ENCODE results near the gene FSTL4. TPM values are rescaled to one million over a fixed set of nuclear protein-coding genes. Genes with fewer than 3 reads are reported as not detected.

FSTL4 gene
- total and polyA plus RNA-seq, 4 donors, result 0.42 TPM; not detected in 3

- DNase-seq (no peak), ATAC-seq (ENCODE audit: low FRiP score) (no peak)
- no peaks in the 10 kb centered on the region for H3K27me3 ChIP-seq (ENCODE audit: control insufficient read depth in 1 of 2, insufficient read depth in 2 of 2, low read length in 1 of 2)
- H3K4me3 ChIP-seq (ENCODE audit: low read length in 2 of 2), result no peak overlapping the region
- H3K9me3 ChIP-seq (ENCODE audit: control insufficient read depth, low read length), result peaks cover 1% of the 10 kb centered on the region
- H3K27ac ChIP-seq (ENCODE audit: low read depth in 1 of 2, low read length in 2 of 2), result no peak overlapping the region
- no peaks in the 10 kb centered on the region for H3K36me3 ChIP-seq (ENCODE audit: control insufficient read depth in 1 of 2, insufficient read depth in 2 of 2, low read length in 1 of 2)
- 89 to 91% methylated on average over 4 of the region's 4 CpGs for WGBS, 2 donors
- H3K4me1 ChIP-seq (ENCODE audit: control insufficient read depth in 1 of 2, insufficient read depth in 2 of 2, low read length in 2 of 2), result no peaks in the 10 kb centered on the region
- intact Hi-C loops (cut with DNase I), result no loop called here
These were observed 31.0 kb upstream of the FSTL4 start for GRCh38 chr5:133643365-133643764.

DNA sequence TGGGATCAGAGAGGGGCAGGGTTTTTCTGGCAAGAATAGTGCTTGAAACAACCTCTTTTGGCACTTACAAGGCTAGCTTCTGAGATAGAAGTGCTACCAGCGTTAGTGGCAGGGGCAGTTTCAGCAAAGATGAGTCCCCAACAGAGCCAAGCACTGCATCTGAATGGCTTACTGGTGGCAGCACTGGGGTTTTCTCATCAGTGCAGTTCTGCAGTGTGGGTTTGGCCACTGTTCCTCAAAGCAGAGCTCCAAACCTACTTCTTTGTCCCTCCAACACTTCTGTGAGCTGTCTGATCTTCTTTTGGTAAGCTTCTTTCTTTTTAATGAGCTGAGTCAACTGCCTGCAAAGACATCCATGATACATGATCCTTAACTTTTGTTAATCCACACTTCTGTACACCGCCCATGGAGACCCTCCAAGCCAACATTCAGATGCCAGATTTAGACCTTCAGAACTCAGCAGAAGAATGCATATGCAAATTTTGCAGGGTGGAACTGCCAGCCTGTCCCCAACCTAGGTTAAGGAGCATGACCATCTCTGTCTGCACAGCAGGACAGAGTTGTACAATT lies 29.9 kb upstream of the FSTL4 start:
- no peak overlapping the region for H3K4me3 ChIP-seq (ENCODE audit: low read length in 2 of 2)
- no peak overlapping the region for H3K27ac ChIP-seq (ENCODE audit: low read depth in 1 of 2, low read length in 2 of 2)
- no peaks in the 10 kb centered on the region for H3K36me3 ChIP-seq (ENCODE audit: control insufficient read depth in 1 of 2, insufficient read depth in 2 of 2, low read length in 1 of 2)
- 70 to 74% methylated on average over 2 of the region's 2 CpGs for WGBS, 2 donors
- H3K4me1 ChIP-seq (ENCODE audit: control insufficient read depth in 1 of 2, insufficient read depth in 2 of 2, low read length in 2 of 2), result no peaks in the 10 kb centered on the region
- DNase-seq (no peak), ATAC-seq (ENCODE audit: low FRiP score) (no peak)
- no peaks in the 10 kb centered on the region for H3K27me3 ChIP-seq (ENCODE audit: control insufficient read depth in 1 of 2, insufficient read depth in 2 of 2, low read length in 1 of 2)
- peaks cover 1% of the 10 kb centered on the region for H3K9me3 ChIP-seq (ENCODE audit: control insufficient read depth, low read length)
- intact Hi-C loops (cut with DNase I), result no loop called here

DNA sequence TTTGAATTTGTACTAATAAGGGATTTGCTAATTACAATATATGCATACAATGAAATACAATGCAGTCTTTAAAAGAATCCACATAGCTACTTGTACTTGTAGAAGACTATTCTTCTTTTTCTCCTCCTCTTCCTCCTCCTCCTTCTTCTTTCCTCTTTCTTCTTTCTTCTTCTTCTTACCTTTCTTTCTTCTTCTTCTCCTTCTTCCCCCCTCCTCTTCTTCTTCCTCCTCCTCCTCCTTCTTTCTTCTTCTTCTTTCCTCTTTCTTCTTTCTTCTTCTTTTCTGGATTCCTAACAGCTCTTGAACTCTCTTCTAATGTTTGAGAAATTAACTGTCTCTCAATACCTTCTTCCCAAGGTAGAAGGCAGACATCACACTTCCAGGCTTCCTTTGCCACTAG lies 29.3 kb upstream of the FSTL4 start:
- DNase-seq (no peak), ATAC-seq (ENCODE audit: low FRiP score) (no peak)
- Histone ChIP-seq H3K4me3 (ENCODE audit: low read length in 2 of 2) (no peak overlapping the region), H3K9me3 (ENCODE audit: control insufficient read depth, low read length) (peaks cover 1% of the 10 kb centered on the region), H3K4me1 (ENCODE audit: control insufficient read depth in 1 of 2, insufficient read depth in 2 of 2, low read length in 2 of 2) (no peaks in the 10 kb centered on the region), H3K36me3 (ENCODE audit: control insufficient read depth in 1 of 2, insufficient read depth in 2 of 2, low read length in 1 of 2) (no peaks in the 10 kb centered on the region), H3K27ac (ENCODE audit: low read depth in 1 of 2, low read length in 2 of 2) (no peak overlapping the region), H3K27me3 (ENCODE audit: control insufficient read depth in 1 of 2, insufficient read depth in 2 of 2, low read length in 1 of 2) (no peaks in the 10 kb centered on the region)
- intact Hi-C loops (cut with DNase I), result no loop called here

DNA sequence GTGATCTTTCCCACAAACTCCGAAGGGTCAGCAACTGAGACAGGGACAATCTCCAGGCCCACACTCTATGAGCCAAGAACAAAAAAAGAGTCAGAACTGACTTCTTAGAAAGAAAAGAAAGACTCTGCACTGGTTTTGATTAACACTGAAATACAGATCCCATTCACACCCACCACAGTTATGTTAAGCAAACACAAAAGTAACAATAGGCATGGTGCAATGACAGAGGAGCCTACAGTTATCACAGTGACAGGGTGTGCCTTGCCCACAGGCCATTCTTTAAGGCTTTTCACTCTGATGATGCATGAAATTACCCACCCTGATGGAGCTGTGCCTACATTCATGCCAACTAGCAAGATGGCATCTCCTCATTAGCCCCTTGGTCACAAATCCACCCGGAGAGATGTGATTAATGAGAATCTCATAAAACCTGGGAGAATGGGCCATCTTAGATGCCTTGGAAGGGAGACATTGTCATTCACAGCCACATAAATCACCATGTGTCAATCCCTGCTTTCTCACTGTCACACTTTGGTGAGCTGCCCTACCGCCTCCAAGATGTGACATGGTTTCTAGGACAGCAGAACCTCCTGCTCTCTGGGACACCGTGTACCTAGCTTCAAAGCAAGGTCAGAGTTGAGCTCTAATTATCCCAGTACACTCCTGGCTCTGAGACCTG lies 27.6 kb upstream of the FSTL4 start:
- no peak for ATAC-seq (ENCODE audit: low FRiP score)
- no peak for DNase-seq
- Histone ChIP-seq H3K27ac (ENCODE audit: low read depth in 1 of 2, low read length in 2 of 2) (no peak overlapping the region), H3K27me3 (ENCODE audit: control insufficient read depth in 1 of 2, insufficient read depth in 2 of 2, low read length in 1 of 2) (no peaks in the 10 kb centered on the region), H3K36me3 (ENCODE audit: control insufficient read depth in 1 of 2, insufficient read depth in 2 of 2, low read length in 1 of 2) (no peaks in the 10 kb centered on the region), H3K4me1 (ENCODE audit: control insufficient read depth in 1 of 2, insufficient read depth in 2 of 2, low read length in 2 of 2) (no peaks in the 10 kb centered on the region), H3K9me3 (ENCODE audit: control insufficient read depth, low read length) (peaks cover 1% of the 10 kb centered on the region), H3K4me3 (ENCODE audit: low read length in 2 of 2) (no peak overlapping the region)
- 56 to 63% methylated on average over 4 of the region's 4 CpGs for WGBS, 2 donors
- intact Hi-C loops (cut with DNase I), result no loop called here

DNA sequence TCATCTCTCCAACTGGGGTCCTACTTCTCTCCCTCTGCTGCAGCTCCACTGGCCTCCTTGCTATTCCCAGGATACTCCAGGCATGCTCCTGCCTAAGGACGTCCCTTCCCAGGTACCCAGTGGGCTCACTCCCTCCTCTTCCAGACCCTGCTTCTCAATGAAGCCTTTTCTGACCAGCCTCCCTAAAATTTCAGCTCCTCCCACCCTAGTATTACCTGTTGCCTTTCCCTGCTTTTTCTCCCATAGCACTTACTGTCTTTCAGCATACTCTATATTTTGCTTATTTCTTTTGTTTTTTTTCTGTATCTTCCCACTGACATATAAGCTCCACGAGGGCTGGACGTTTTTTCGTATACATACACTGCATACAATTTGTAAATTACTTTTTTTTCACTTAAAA lies 26.1 kb upstream of the FSTL4 start:
- Histone ChIP-seq H3K9me3 (ENCODE audit: control insufficient read depth, low read length) (peaks cover 1% of the 10 kb centered on the region), H3K27me3 (ENCODE audit: control insufficient read depth in 1 of 2, insufficient read depth in 2 of 2, low read length in 1 of 2) (no peaks in the 10 kb centered on the region), H3K36me3 (ENCODE audit: control insufficient read depth in 1 of 2, insufficient read depth in 2 of 2, low read length in 1 of 2) (no peaks in the 10 kb centered on the region), H3K27ac (ENCODE audit: low read depth in 1 of 2, low read length in 2 of 2) (no peak overlapping the region), H3K4me1 (ENCODE audit: control insufficient read depth in 1 of 2, insufficient read depth in 2 of 2, low read length in 2 of 2) (no peaks in the 10 kb centered on the region), H3K4me3 (ENCODE audit: low read length in 2 of 2) (no peak overlapping the region)
- DNase-seq, result no peak
- WGBS, 2 donors, result 40 to 52% methylated on average over 4 of the region's 4 CpGs
- no peak for ATAC-seq (ENCODE audit: low FRiP score)
- intact Hi-C loops (cut with DNase I), result no loop called here

- DNase-seq, result no peak
- no peaks in the 10 kb centered on the region for H3K4me1 ChIP-seq (ENCODE audit: control insufficient read depth in 1 of 2, insufficient read depth in 2 of 2, low read length in 2 of 2)
- intact Hi-C loops (cut with DNase I), result no loop called here
- ATAC-seq (ENCODE audit: low FRiP score), result no peak
- no peak overlapping the region for H3K4me3 ChIP-seq (ENCODE audit: low read length in 2 of 2)
- 49 to 57% methylated on average over 2 of the region's 2 CpGs for WGBS, 2 donors
- no peak overlapping the region for H3K27ac ChIP-seq (ENCODE audit: low read depth in 1 of 2, low read length in 2 of 2)
- no peaks in the 10 kb centered on the region for H3K27me3 ChIP-seq (ENCODE audit: control insufficient read depth in 1 of 2, insufficient read depth in 2 of 2, low read length in 1 of 2)
- H3K36me3 ChIP-seq (ENCODE audit: control insufficient read depth in 1 of 2, insufficient read depth in 2 of 2, low read length in 1 of 2), result no peaks in the 10 kb centered on the region
- peaks cover 1% of the 10 kb centered on the region for H3K9me3 ChIP-seq (ENCODE audit: control insufficient read depth, low read length)
These were observed 24.9 kb upstream of the FSTL4 start for GRCh38 chr5:133637206-133637605.

GRCh38 chr5:133635051-133635450 lies 22.7 kb upstream of the FSTL4 start:
- ATAC-seq (ENCODE audit: low FRiP score) (no peak), DNase-seq (no peak)
- Histone ChIP-seq H3K27ac (ENCODE audit: low read depth in 1 of 2, low read length in 2 of 2) (no peak overlapping the region), H3K27me3 (ENCODE audit: control insufficient read depth in 1 of 2, insufficient read depth in 2 of 2, low read length in 1 of 2) (no peaks in the 10 kb centered on the region), H3K36me3 (ENCODE audit: control insufficient read depth in 1 of 2, insufficient read depth in 2 of 2, low read length in 1 of 2) (no peaks in the 10 kb centered on the region), H3K9me3 (ENCODE audit: control insufficient read depth, low read length) (peaks cover 1% of the 10 kb centered on the region), H3K4me3 (ENCODE audit: low read length in 2 of 2) (no peak overlapping the region), H3K4me1 (ENCODE audit: control insufficient read depth in 1 of 2, insufficient read depth in 2 of 2, low read length in 2 of 2) (no peaks in the 10 kb centered on the region)
- WGBS, 2 donors, result 0 to 62% methylated on average over 1 of the region's 1 CpG
- intact Hi-C loops (cut with DNase I), result no loop called here

DNA sequence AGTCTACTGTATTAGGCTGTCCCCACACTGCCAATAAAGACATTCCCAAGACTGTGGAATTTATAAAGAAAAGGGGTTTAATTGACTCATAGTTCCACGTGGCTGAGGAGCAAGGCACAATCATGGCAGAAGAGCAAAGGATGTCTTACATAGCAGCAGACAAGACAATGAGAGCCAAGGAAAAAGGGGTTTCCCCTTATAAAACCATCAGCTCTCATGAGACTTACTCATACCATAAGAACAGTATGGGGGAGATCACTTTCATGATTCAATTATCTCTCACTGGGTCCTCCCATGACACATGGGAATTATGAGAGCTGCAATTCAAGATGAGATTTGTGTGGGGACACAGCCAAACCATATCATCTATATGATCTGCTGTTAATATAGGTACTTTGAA lies 14.8 kb upstream of the FSTL4 start:
- ATAC-seq (ENCODE audit: low FRiP score) (no peak), DNase-seq (no peak)
- no peaks in the 10 kb centered on the region for H3K36me3 ChIP-seq (ENCODE audit: control insufficient read depth in 1 of 2, insufficient read depth in 2 of 2, low read length in 1 of 2)
- WGBS, 2 donors, result 17 to 43% methylated on average over 1 of the region's 1 CpG
- no peak overlapping the region for H3K4me3 ChIP-seq (ENCODE audit: low read length in 2 of 2)
- intact Hi-C loops (cut with DNase I), result no loop called here
- no peaks in the 10 kb centered on the region for H3K4me1 ChIP-seq (ENCODE audit: control insufficient read depth in 1 of 2, insufficient read depth in 2 of 2, low read length in 2 of 2)
- H3K9me3 ChIP-seq (ENCODE audit: control insufficient read depth, low read length), result no peaks in the 10 kb centered on the region
- no peaks in the 10 kb centered on the region for H3K27me3 ChIP-seq (ENCODE audit: control insufficient read depth in 1 of 2, insufficient read depth in 2 of 2, low read length in 1 of 2)
- H3K27ac ChIP-seq (ENCODE audit: low read depth in 1 of 2, low read length in 2 of 2), result no peak overlapping the region

DNA sequence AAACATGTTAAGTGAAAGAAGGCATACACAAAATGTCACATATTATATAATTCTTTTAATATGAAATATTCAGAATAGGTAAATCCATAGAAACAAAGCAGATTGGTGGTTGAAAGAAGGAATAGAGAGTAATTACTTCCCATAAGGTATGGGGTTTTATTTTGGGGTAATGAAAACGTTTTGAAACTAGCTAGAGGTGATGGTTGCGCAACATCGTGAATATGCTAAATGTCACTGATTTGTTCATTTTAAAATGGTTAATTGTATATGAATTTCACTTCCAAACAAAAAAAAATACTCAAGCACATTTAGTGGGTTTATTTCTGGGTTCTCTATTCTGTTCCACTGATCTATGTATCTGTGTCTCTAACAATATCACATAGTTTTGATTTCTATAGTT lies 12.0 kb upstream of the FSTL4 start:
- 63 to 68% methylated on average over 3 of the region's 3 CpGs for WGBS, 2 donors
- no peak for DNase-seq
- H3K36me3 ChIP-seq (ENCODE audit: control insufficient read depth in 1 of 2, insufficient read depth in 2 of 2, low read length in 1 of 2), result no peaks in the 10 kb centered on the region
- intact Hi-C loops (cut with DNase I), result no loop called here
- H3K4me3 ChIP-seq (ENCODE audit: low read length in 2 of 2), result no peak overlapping the region
- H3K9me3 ChIP-seq (ENCODE audit: control insufficient read depth, low read length), result no peaks in the 10 kb centered on the region
- no peaks in the 10 kb centered on the region for H3K4me1 ChIP-seq (ENCODE audit: control insufficient read depth in 1 of 2, insufficient read depth in 2 of 2, low read length in 2 of 2)
- no peaks in the 10 kb centered on the region for H3K27me3 ChIP-seq (ENCODE audit: control insufficient read depth in 1 of 2, insufficient read depth in 2 of 2, low read length in 1 of 2)
- no peak overlapping the region for H3K27ac ChIP-seq (ENCODE audit: low read depth in 1 of 2, low read length in 2 of 2)
- no peak for ATAC-seq (ENCODE audit: low FRiP score)
